ENCODE measurements around the gene RIPOR3. TPM values are rescaled to one million over a fixed set of nuclear protein-coding genes. Genes with fewer than 3 reads are reported as not detected.

Gene RIPOR3
- total RNA-seq, 1 donor from 2014 or later = 0.12 TPM

DNA sequence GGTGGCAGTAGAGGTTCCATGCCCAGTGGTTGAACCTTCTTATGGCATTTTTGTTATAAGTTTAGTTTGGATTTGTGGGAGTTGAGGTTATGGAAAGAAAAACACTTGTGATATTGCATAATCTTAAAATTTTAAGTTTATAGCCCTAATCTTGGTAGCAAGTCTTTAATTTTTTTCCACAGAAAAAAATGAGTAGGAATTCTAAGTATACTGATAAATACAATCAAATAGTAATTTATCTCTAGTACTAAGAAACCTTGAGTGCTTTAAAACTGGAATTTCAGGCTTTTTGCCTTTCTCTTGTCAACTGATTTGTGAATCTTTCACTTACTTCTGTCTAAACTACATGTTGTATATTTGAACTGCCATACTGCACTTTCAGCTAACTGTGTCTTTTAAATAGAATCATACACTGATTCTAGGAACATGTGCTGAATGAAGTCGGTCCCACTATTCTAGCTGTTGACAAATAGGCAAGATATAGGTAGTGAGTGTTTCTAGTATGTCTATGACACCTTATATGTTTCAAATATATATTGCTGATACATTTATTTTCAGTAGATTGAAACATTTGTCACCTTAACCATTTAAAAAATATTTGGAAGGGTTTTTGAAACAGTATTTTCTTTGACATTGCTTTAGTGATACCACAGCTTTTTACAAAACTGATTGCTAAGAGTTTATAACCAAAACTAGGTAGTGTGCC, 42.5 kb upstream of the RIPOR3 start:
- no peak overlapping the region for H3K27ac Mint-ChIP-seq (ENCODE audit: unreplicated experiment)
- no peaks in the 10 kb centered on the region for H3K27me3 Mint-ChIP-seq (ENCODE audit: low read depth)
- no peak for DNase-seq (ENCODE audit: low spot score)
- TF ChIP-seq, protein P1, sequence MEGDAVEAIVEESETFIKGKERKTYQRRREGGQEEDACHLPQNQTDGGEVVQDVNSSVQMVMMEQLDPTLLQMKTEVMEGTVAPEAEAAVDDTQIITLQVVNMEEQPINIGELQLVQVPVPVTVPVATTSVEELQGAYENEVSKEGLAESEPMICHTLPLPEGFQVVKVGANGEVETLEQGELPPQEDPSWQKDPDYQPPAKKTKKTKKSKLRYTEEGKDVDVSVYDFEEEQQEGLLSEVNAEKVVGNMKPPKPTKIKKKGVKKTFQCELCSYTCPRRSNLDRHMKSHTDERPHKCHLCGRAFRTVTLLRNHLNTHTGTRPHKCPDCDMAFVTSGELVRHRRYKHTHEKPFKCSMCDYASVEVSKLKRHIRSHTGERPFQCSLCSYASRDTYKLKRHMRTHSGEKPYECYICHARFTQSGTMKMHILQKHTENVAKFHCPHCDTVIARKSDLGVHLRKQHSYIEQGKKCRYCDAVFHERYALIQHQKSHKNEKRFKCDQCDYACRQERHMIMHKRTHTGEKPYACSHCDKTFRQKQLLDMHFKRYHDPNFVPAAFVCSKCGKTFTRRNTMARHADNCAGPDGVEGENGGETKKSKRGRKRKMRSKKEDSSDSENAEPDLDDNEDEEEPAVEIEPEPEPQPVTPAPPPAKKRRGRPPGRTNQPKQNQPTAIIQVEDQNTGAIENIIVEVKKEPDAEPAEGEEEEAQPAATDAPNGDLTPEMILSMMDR (IDR thresholded peaks at IDR 0.05) = no peak
- H3K4me1 Mint-ChIP-seq (ENCODE audit: low read depth) = peaks cover 12% of the 10 kb centered on the region
- H3K36me3 Mint-ChIP-seq (ENCODE audit: low read depth) = no peaks in the 10 kb centered on the region
- no peaks in the 10 kb centered on the region for H3K9me3 Mint-ChIP-seq (ENCODE audit: low read depth)
- no peak overlapping the region for H3K4me3 Mint-ChIP-seq (ENCODE audit: unreplicated experiment)

DNA sequence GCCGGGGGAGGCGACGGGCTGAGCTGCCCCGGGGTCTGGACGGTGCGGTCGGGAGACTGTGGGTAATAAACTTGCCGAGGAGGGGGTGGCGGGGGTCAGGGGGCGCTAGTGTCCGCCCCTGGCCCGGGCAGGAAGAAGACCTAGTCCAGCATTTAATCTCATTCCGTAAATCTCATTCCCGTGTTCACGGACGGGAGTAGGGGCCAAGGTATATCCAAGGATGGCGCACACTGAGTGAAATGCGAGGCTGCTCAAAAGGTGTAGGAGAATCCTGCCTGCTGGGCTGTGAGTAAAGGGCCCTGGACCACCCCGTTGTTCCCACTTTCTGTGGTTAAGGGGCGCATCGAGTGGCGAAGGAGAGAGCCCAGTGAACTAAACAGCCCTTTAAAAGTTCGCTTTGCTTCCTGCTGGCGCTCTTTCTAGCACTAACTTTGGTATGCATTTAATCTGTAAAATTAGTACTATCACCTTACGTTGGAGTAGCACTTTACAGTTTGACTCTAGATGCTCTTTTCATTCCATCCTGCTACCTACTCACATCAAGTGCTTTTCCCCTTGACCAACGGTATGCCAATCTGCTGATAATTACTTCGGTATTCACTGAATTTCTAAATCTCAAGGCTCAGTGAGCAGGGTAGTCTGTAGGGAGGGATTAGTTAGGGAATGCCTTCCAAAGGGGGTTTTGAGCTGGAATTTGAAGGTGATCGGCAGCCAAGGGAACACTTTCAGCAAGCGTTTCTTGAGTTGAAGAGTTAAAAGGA, 40.8 kb upstream of the RIPOR3 start:
- TF ChIP-seq, protein P1 (IDR thresholded peaks at IDR 0.05) = no peak
- no peaks in the 10 kb centered on the region for H3K27me3 Mint-ChIP-seq (ENCODE audit: low read depth)
- H3K4me1 Mint-ChIP-seq (ENCODE audit: low read depth) = peaks cover 12% of the 10 kb centered on the region
- no peaks in the 10 kb centered on the region for H3K9me3 Mint-ChIP-seq (ENCODE audit: low read depth)
- H3K4me3 Mint-ChIP-seq (ENCODE audit: unreplicated experiment) = peak overlapping the region; percentile 79
- no peak for DNase-seq (ENCODE audit: low spot score)
- peak overlapping the region; percentile 49 for H3K27ac Mint-ChIP-seq (ENCODE audit: unreplicated experiment)
- H3K36me3 Mint-ChIP-seq (ENCODE audit: low read depth) = no peaks in the 10 kb centered on the region

DNA sequence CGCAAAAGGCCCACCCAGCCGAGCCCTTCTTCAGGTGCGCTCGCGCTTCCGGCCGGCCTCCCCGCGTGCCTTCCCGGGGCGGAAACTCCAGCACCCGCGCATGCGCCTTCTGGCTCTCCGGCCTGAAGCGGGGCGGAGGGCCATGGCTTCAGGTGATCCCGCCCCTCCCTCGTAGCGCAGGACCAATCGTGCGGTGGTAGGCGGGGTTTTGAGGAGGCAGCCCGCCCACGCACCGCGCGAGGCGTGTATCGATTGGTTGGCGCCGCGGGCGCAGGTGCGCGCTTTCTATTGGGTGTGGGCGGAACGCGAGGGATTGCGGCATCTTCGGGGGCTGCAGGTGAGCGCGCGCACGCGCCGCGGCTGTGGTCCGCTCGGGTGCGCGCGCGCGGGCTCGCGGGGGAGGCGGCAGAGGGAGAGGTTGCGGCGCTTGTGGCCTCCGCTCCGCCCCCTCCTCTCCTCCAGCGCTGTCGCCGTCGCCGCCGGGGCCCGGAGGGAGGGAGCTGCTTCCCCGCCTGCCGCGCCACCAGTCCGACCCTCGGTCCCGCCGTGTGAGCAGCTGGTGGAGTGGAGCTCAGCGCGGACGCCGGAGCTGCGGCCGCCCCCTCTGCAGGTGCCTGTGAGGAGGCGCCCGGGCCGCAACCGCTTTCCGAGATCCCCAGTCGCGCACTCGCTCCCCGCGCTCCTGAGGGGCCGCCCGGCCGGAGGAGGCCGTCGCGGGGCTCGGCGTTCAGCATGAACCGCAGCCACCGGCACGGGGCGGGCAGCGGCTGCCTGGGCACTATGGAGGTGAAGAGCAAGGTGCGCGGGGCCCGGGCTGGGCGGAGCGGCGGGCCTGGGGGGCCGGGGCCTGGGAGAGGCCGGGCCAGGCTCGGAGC, 40.0 kb upstream of the RIPOR3 start, which contains the start of gene PARD6B:
Gene PARD6B, plus strand, starts transcription at position 526 of the 875 bp plus-strand sequence. Its CDS starts 207 bp downstream, at position 733.
- DNase-seq (ENCODE audit: low spot score) = peak; percentile 97
- H3K9me3 Mint-ChIP-seq (ENCODE audit: low read depth) = no peaks in the 10 kb centered on the region
- H3K4me3 Mint-ChIP-seq (ENCODE audit: unreplicated experiment) = peak within 1 kb of the TSS; percentile 79
- H3K27me3 Mint-ChIP-seq (ENCODE audit: low read depth) = no peaks in the 10 kb centered on the region
- H3K27ac Mint-ChIP-seq (ENCODE audit: unreplicated experiment) = peak within 1 kb of the TSS; percentile 79
- H3K4me1 Mint-ChIP-seq (ENCODE audit: low read depth) = peaks cover 12% of the 10 kb centered on the region
- TF ChIP-seq, protein P1 (IDR thresholded peaks at IDR 0.05) = peak; percentile 12
- H3K36me3 Mint-ChIP-seq (ENCODE audit: low read depth) = no peaks in the 10 kb centered on the region

DNA sequence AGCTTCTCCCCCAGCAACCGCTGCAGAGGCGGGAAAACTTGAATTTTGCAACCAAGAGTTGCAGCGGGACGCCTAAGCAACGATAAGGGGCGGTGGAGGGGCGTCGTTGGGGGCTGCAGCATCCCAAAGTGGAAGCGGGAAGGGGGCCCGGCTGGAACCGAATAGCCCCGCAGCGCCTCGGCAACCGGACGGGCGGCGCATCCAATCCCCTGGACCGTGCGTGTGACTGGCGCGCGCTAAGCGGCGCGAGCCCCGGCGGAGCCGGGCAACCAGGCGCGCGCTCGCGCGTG, 39.4 kb upstream of the RIPOR3 start:
- peaks cover 12% of the 10 kb centered on the region for H3K4me1 Mint-ChIP-seq (ENCODE audit: low read depth)
- TF ChIP-seq, protein P1 (IDR thresholded peaks at IDR 0.05) = no peak

More for the DNA sequence above, 39.4 kb upstream of the RIPOR3 start:
- H3K9me3 Mint-ChIP-seq (ENCODE audit: low read depth) = no peaks in the 10 kb centered on the region
- peak overlapping the region; percentile 79 for H3K4me3 Mint-ChIP-seq (ENCODE audit: unreplicated experiment)
- DNase-seq (ENCODE audit: low spot score) = no peak
- no peaks in the 10 kb centered on the region for H3K27me3 Mint-ChIP-seq (ENCODE audit: low read depth)
- H3K36me3 Mint-ChIP-seq (ENCODE audit: low read depth) = no peaks in the 10 kb centered on the region
- peak overlapping the region; percentile 79 for H3K27ac Mint-ChIP-seq (ENCODE audit: unreplicated experiment)
